RPMI7951 (cell line): Measurements from ENCODE around the gene KLK5. TPM values are rescaled to one million over a fixed set of nuclear protein-coding genes. Genes with fewer than 3 reads are reported as not detected.
"Not testable (repeated sequence)": the region's sequence is repeated elsewhere in the genome, so short reads cannot be mapped to it uniquely, and the experiment has no call there.

Experiments used
- DNase-seq: peaks from one replicate; pipeline ENCODE4 v3.0.0-alpha.2; 2012; ENCODE audit warnings: low read depth
- total RNA-seq: library from RNA; depleted of rRNA; stranded (reverse); fragments of >200 nt; shearing (Covaris generic); gene quantifications from 2 replicates; pipeline ENCODE4 v1.2.3, GENCODE V29; 2014

Gene KLK5
- total RNA-seq, 1 experiment from 2014 or later: not detected

DNA sequence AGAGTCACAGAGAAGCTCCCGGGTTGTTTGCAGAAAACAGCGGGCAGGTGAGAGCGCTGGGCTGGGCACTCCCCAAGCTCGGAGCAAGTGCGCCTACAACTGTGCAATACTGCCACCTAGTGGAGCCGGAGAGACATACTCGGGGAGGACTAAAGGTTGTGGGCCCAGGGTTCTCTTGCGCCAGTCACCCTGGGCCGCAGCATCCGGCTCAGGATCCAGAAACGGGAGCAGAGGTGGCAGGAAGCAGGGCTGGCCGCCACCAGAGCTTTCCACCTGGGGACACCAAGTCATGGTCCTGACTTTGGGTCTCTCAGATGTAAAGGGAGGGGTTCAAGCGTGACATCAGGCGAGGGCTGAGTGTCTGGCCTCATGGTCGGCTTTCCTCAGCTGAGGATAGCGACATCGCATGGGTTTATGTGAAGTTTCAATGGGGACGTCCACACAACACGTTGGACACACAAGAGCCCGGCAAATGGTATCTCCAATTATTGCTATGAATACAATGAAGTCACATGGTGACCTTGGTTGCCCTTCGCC is 30.5 kb downstream of the KLK5 start:
- DNase-seq: peak; percentile 71

DNA sequence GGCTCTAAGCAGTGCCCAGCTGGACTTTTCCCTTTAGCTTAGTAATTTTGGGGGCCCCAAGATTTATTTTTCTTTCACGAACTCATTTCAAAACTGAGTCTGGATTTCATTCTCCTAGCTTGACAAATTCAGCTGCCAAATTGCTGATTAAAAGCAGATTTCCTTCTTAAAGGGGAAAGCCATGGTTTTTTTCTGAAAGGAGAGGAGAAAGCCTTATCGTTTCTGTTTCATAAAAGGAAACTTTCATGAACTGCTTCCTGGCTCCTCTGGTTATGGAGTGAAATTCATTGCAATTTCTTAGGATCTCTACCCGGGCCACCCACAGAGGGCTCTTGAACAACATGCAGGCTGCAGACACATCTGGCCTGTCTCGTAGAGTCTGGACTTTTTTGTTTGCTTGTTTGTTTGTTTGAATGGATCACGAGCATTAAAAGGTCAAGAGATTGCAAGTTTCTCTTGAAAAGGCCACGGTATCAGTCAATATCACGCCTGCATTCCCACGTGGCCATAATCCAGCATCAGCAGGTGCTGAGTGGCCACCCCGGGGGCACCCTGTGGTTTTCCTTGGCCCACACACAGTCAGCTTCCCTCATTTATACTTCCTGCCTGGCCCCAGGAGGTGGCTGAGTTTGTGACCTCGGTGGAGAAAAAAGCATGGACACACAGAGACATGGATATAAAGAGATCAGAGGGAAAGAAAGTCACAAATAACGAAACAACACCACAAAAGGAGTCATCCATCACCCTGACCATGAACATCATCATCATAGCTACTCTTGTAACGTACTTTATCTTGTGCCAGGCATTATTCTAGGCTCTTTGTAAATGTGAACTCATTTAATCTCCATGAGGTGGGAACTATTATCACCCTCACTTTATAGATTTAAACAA is 31.2 kb downstream of the KLK5 start:
- peak; percentile 57 for DNase-seq

DNA sequence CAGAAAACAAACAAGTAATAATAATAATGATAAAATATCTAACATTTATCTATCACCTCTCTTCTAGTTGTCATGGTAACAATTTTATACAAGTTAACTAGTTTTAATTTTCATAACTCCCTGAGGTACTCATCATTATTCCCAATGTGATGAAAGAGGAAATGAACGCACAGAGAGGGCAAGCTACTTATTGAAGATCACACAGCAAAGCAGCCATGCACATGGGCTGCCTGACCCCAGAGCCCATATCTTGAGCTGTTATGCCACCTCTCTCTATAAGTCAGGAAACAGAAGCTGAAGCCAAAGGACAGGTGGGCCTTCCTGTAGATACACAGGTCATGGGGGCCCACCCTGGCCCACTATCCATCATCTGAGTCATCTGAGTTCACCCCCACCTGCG is 36.8 kb downstream of the KLK5 start:
- no peak for DNase-seq

DNA sequence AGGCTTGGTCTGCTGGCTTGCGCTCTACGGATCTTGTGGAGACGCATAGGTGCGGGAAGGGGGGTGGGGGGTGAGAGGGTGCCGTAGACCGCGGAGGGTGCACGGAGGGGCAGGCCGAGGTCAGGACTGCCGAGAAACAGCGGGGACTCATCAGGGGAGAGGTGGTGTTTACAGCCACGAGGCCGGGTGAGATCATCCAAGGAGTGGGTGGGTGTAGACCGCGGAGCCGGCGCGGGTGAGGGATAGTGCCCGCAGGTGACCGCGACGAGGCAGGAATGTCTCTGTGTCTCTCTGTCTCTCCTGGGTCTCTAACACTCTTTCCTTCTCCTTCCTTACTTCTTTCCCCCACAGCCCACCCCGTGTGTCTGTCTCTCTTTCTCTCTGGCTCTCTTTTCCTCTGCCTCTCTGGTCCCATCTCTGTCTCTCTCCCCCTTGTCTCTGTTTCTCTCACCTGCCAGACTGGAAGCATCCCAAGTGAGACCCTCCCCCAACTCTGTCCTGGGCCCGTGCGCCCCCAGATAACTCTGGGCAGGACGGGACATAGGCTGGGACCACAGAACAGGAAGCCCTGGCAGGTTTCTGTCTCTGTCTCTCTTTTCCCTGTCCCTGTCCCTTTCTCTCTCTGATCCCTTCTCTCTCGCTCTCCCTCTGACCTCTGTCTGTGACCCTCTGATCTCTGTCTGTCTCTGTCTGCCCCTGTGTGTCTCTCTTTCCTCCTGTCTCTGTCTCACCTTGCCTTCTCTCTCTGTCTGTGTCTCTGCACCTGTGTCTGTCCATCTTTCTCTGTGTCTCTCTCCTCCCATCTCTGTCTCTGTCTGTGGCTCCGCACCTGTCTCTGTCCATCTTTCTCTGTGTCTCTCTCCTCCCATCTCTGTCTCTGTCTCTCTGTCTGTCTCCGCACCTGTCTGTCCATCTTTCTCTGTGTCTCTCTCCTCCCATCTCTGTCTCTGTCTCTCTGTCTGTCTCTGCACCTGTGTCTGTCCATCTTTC is 39.8 kb downstream of the KLK5 start:
- no peak for DNase-seq

DNA sequence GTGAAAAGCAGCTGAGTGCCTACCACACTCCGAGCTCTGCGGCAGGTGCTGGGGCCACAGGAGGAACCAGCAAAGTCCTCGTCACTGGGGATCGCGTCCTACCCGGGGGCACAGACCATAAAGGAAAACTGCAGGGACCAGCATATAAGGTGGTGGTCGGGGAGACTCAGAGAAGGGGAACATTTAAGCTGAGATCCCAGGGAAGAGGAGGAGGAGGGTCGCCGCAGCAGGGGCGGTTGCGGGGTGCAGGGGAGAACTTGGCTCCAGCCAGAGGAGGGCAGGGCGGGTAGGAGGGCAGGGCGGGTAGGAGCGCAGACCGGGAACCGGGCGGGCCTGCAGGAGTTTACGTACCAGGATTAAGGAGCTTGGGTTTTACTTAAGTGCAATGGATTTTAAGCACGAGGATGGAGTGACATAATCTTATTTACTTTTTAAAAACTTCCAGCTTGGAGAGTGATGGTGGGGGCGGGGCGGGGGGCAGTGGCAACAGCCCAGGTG is 40.7 kb downstream of the KLK5 start:
- no peak for DNase-seq

DNA sequence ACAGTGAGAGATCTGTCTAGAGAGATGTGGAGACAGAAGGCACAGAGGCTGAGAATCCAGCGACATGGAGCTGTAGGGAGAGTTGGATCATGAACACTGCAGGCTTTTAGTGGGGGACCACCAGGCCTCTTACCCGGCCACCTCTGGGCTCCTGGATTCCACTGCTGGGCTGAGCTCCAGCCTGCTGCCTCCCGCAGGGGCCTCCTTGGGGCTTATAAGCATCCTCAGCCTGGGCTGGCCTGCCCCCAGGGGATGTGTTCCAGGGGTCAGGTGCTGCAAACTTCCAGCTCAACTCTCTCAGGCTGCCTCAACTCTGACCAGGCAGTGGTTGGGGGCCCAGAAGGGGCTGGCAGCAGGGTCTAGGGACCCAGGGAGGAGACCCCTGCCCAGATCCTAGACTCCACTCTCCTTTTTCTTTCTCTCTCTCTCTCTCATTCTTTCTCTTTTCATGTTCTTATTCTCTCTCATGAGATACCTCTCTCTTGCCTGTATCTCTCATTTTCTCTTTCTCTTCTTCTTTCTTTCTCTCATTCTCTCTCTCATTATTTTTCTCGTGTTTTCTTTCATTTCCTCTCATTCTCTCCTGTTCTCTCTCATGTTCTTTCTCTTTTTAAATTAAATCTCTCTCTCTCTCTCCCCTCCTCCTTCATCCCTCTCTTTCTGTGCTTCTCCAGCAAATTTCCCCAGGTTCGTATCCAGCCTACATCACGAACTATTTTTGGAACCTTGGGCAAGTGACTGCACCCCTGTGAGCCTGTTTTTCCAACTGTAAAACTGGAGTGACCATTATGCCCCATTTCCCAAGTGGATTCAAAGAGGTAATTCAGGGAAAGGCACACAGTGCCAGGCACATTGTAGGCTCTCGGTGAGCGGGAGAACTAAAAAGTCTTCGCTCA is 41.4 kb downstream of the KLK5 start, which contains the start of gene KLK4:
Gene KLK4, minus strand, starts transcription at position 190 of the 896 bp plus-strand sequence. CDS start 657 bp downstream, outside the sequence.
- DNase-seq: no peak

DNA sequence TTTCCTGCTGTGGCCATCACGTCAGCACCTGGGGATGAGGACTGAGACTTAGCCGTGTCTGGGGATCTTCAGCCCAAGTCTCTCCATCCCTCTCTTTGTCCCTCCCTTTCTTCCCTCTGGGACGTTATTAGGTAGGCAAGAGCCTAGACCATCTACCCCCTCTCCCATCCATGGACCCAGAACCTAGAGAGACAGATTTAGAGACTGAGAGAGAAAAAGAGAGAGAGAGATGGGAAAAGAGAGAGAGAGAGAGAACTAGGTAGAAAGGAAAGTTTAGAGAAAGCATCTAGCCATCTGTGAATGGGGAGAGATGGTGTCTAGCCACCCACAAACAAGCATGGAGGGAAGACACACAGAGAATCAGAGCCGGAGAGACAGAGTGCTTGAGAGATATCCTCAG is 42.1 kb downstream of the KLK5 start:
- DNase-seq: no peak

DNA sequence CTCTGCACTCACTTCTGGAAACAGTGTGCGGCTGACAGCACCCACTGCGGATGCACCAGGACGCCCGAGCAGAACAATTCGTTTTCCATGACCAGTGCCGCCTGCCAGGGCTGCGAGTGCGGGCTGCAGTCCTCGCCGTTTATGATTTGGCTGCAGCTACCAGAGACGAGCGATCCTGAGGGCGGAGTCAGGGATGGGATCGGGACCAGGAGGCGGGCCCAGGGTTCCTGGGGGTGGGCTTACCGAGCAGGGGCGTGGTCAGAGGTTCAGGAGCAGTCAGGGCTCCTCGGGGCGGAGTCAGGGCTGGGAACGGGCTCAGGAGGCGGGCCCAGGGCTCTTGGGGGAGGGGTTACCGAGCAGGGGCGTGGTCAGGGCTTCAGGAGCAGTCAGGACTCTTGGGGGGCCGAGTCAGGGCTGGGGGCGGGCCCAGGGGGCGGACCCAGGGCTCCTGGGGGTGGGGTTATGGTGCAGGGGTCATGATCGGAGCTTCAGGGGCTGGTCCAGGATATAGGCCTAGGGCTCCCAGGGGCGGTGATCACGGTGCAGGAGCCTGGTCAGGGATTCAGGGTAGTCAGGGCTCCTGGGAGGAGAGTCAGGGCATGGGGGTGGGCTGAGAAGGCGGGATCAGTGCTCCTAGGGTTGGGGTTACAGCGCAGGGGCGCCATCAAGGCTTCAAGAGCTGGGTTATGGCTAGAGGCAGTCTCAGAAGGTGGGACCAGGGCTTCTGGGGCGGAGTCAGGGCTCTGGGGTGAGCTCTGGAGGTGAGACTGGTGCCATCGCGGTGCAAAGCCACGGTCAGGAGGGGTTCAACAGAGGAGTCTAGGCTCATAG is 43.4 kb downstream of the KLK5 start:
- DNase-seq: peak; percentile 61

DNA sequence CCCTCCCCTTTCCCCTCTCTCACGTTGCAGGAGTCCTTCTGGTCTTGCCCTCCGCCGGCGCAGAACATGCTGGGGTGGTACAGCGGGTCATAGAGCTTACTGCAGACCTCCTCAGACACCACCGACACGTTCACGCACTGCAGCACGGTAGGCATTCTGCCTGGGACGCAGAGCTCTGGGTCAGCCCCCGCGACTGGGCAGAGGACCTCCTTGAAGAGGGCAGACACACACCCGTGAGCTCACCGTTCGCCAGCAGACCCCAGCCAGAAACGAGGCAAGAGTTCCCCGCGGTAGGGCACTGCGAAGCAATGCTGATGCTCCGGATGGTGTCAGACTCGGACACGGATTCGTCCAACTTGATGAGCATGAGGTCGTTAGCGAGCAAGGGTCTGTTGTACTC is 44.5 kb downstream of the KLK5 start:
- no peak for DNase-seq

DNA sequence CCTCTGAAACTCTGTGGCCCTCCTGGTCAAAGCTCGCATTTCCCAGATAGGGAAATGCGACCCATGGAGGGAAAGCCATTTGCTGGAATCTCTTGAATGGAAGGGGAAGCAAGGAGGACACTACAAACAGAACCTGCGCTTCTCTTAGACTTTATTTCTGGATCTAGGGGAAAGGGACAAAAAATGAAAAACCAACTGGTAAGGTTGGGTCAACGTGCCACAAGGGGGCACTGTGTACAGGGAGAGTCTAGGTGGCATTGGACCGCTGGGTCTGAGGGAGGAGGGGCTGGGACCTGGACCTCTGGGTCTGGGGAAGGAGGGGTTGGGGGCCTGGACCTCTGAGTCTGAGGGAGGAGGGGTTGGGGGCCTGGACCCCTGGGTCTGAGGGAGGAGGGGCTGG is 46.6 kb downstream of the KLK5 start:
- DNase-seq: no peak

DNA sequence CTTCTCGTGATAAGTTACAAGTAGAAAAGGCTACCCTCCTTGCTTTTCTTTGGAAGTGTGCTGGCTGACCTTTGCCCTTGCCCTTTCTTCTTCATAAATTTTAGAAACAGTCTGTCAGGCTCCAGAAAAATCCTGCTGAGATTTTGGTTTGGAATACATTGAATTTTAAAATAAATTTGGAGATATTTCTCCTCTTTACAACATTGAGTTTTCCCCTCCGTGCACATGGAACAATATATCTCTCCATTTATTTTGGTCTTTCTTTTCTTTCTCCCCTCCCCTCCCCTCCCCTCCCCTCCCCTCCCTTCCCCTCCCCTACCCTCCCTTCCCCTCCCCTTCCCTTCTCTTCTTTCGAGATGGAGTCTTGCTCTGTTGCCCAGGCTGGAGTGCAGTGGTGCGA is 50.2 kb downstream of the KLK5 start:
- DNase-seq: no peak

DNA sequence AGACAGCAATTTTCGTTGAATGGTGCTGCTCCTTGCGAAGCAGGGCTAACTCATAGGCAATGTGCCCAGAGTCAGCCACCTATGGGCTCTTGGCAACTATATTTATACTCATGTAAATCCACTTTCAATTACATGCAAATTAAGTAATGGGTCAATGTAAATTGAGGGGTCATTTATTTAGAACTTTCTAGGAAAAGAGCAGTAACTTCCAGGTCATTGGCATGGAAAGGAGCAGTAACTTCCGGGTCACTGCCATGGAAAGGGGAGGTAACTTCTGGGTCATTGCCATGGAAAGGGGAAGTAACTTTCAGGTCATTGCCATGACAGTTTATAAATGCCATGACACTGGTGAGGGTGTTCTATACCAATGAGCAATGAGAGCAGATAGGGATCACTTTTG is 53.3 kb downstream of the KLK5 start:
- no peak for DNase-seq

DNA sequence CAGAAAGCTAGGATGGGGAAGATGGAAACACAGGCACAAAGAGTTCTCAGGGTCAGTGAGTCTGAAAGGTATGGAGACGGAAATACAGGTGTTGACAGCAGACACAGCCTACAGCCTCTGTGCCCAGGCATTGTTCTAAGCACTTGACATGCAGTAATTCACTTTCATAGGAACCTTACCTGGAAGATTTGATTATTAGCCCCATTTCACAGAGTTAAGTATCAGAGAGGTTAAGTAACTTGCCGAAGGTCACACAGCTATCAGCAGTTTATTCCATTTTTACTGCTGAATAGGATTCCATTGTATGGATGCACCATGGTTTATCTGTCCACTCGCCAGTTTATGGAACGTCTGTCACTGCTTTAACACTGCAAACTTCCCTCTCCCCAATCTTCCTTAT is 54.8 kb downstream of the KLK5 start:
- DNase-seq: no peak

DNA sequence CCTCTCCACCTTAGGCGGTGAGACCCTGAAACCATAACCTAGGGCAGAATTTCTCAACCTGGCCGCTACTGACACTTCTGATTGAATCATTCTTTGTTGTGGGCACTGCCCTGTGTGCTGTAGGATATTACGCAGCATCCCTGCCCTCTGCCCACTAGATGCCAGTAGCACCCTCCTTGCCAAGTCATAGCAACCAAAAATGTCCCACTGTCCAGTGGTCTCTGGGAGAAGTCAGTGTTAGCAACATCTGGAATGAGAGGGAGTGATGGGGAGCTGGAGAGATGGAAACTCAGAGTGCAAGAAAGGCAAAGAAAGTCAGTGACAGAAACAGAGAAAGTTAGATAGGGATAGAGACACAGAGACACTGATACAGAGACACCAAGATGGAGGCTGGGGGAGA is 55.2 kb downstream of the KLK5 start:
- no peak for DNase-seq

DNA sequence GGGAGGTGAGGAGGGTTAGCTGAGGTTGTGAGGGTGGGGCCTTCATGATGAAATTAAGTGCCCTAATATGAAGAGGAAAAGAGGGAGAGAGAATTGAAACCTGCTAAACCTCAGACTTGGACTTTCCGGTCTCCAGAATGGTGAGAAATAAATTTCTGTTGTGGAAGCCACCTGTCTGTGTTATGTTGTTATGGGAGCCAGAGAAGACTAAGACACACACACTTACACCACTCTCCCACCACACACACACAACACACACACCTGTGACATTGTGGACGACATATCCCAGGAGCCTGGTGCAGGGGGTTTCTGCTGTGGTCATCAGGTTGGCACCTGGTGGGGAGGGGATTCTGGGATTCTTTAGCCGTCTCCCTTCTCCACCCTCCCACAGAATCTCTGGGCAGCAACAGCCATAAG is 55.6 kb downstream of the KLK5 start:
- no peak for DNase-seq

DNA sequence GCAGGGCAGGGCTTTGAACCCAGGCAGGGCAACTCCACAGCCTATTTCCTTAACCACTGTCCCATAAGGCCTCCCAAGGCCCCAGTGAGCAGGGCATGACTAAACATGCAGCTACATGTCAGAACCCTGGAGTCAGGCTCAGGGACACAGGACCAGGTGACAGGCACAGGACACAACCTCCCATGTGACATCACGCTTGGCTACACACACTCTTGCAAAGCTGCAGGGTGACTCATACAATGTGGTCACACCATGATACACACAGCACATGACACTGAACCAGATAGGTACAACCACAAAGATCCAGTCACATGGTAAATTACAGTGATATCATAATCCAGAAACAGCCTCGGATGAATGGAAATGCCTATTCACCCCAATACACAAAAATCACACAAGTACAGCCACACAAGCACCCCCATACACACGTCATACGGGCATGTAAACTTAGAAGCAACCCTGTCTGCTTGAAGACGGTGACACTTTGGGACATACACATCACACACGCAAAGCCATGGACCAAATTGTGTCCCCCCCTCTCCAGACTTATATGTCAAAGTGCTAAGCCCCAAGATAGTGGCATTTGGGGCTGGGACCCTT is 56.1 kb downstream of the KLK5 start:
- peak; percentile 82 for DNase-seq

DNA sequence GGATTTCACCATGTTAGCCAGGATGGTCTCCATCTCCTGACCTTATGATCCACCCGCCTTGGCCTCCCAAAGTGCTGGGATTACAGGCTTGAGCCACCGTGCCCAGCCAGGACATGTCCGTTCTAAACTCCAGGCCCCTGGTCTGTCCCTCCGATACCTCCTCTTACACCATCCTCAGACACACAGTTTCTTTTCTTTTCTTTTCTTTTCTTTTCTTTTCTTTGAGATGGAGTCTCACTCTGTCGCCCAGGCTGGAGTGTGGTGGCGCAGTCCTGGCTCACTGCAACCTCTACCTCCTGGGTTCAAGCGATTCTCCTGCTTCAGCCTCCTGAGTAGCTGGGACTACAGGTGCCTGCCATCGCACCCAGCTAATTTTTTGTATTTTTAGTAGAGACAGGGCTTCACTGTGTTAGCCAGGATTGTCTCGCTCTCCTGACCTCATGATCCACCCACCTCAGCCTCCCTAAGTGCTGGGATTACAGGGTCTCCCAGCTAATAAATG is 56.7 kb downstream of the KLK5 start:
- DNase-seq: not testable (repeated sequence)

DNA sequence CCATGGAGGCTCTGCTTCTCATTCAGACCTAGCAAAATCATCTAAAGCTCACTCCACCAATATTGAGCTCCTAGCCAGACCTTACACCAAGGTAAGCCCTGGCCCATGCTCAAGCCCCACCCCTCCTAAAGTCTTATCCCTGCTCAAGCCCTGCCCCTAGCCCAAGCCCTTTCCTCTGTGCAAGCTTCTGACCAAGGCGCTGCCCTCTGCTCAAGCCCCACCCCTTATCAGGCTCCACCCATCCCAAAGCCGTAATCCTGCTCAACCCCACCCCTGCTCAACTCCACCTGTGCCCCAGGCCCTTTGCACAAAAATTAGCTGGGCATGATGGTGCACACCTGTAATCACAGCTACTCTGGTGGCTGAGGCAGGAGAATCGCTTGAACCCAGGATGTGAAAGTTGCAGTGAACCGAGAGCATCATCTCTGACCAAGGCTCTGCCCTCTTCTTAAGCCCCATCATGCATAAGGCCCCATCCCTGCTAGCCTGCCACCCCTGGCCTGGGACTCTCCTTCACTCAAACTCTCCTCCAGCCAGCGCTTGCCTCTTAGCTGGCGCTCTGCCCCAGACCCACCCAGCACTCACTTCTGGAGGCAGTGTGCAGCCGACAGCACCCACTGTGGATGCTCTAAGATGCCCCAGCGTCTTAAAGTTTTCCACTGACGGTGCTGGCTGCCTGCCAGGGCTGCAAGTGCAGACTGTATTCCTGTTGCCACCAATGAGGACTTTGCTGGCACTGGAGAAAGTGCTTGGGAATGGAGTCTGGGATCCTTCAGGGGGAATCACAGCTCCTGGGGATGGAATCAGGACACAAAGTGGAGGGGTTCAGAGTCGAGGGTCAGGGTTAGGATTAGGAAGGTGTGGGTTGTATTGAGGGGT is 58.1 kb downstream of the KLK5 start:
- DNase-seq: no peak
